HL-60 (cell line): ENCODE results near the gene KCNG2.

Experiments used
- CTCF ChIP-seq: IDR thresholded peaks from one replicate; pipeline ENCODE4 v1.5.1; 2011; ENCODE audit warnings: low read length, control low read depth, inconsistent platforms; ENCODE audit not compliant: insufficient read depth
- GABPA ChIP-seq: IDR thresholded peaks from 2 replicates; pipeline ENCODE4 v1.6.1; 2012; ENCODE audit warnings: low read depth
- POLR2AphosphoS5 ChIP-seq: IDR thresholded peaks from 2 replicates; pipeline ENCODE4 v1.6.1; 2012; ENCODE audit warnings: low read depth
- SPI1 ChIP-seq: IDR thresholded peaks from 2 replicates; pipeline ENCODE4 v1.6.1; 2012; ENCODE audit warnings: low read depth, mild to moderate bottlenecking, borderline replicate concordance
- TF ChIP-seq, protein P1 (sequence below): IDR thresholded peaks from 2 replicates; pipeline ENCODE4 v1.6.1; 2012; ENCODE audit warnings: low read depth; ENCODE audit not compliant: insufficient replicate concordance

- TF ChIP-seq CTCF (no peak), POLR2AphosphoS5 (no peak), GABPA (no peak), SPI1 (no peak)
- TF ChIP-seq, protein P1, sequence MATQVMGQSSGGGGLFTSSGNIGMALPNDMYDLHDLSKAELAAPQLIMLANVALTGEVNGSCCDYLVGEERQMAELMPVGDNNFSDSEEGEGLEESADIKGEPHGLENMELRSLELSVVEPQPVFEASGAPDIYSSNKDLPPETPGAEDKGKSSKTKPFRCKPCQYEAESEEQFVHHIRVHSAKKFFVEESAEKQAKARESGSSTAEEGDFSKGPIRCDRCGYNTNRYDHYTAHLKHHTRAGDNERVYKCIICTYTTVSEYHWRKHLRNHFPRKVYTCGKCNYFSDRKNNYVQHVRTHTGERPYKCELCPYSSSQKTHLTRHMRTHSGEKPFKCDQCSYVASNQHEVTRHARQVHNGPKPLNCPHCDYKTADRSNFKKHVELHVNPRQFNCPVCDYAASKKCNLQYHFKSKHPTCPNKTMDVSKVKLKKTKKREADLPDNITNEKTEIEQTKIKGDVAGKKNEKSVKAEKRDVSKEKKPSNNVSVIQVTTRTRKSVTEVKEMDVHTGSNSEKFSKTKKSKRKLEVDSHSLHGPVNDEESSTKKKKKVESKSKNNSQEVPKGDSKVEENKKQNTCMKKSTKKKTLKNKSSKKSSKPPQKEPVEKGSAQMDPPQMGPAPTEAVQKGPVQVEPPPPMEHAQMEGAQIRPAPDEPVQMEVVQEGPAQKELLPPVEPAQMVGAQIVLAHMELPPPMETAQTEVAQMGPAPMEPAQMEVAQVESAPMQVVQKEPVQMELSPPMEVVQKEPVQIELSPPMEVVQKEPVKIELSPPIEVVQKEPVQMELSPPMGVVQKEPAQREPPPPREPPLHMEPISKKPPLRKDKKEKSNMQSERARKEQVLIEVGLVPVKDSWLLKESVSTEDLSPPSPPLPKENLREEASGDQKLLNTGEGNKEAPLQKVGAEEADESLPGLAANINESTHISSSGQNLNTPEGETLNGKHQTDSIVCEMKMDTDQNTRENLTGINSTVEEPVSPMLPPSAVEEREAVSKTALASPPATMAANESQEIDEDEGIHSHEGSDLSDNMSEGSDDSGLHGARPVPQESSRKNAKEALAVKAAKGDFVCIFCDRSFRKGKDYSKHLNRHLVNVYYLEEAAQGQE = no peak
Measured at GRCh38 chr18:79781331-79781941, 16.3 kb upstream of the KCNG2 start.
